Gastroesophageal sphincter (tissue), 4 donors: ENCODE measurements around the gene AEBP1. TPM values are rescaled to one million over a fixed set of nuclear protein-coding genes. Genes with fewer than 3 reads are reported as not detected.

Experiments
- ATAC-seq: fragments of 150-250 bp; one replicate; pipeline ENCODE4 v1.9.1; 2016; ENCODE audit warnings: mild to moderate bottlenecking, moderate library complexity
- H3K27ac ChIP-seq, 4 donors: fragments of 200-600 bp; sonication (generic) in 3 of 4; 1 replicate in 3 of 4; 2 replicates in 1 of 4; pipeline ENCODE4 v1.5.1; 2016 to 2019
- H3K27me3 ChIP-seq: fragments of 200-600 bp; sonication (generic); one replicate; pipeline ENCODE4 v1.5.1; 2019
- H3K36me3 ChIP-seq, 2 donors: fragments of 200-600 bp; sonication (generic); one replicate each; pipeline ENCODE4 v1.5.1; 2019; ENCODE audit warnings: control low read depth in 1 of 2
- H3K4me1 ChIP-seq, 3 donors: fragments of 200-600 bp; sonication (generic); 1 replicate in 2 of 3; 2 replicates in 1 of 3; pipeline ENCODE4 v1.5.1; 2016 to 2019; ENCODE audit warnings: control low read depth in 2 of 3
- H3K4me3 ChIP-seq, 2 donors: fragments of 200-600 bp; sonication (generic); one replicate each; pipeline ENCODE4 v1.5.1; 2019; ENCODE audit warnings: mild to moderate bottlenecking in 1 of 2, moderate library complexity in 1 of 2
- H3K9me3 ChIP-seq, 3 donors: fragments of 200-600 bp; sonication (generic); one replicate each; pipeline ENCODE4 v1.5.1; 2017 to 2019; ENCODE audit warnings: control low read depth in 2 of 3
- EP300 ChIP-seq: sonication (generic); formaldehyde crosslinking; IDR thresholded peaks from one replicate; pipeline ENCODE4 v1.6.1; 2017; ENCODE audit warnings: antibody characterized with exemption, mild to moderate bottlenecking
- POLR2A ChIP-seq, 2 donors: fragments of 450-650 bp; IDR thresholded peaks; one replicate each; pipeline ENCODE4 v1.6.1; 2017; ENCODE audit warnings: antibody characterized with exemption in 2 of 2, mild to moderate bottlenecking in 2 of 2, moderate library complexity in 1 of 2
- POLR2AphosphoS5 ChIP-seq: sonication (generic); formaldehyde crosslinking; IDR thresholded peaks from one replicate; pipeline ENCODE4 v1.6.1; 2017; ENCODE audit warnings: antibody characterized with exemption
- WGBS, 2 donors: methylation state at CpG; one replicate each; pipeline ENCODE4 v1.1.5; 2018; ENCODE audit warnings: low coverage in 1 of 2; 5-methylcytosine and 5-hydroxymethylcytosine counted together
- total RNA-seq, 4 donors: library from RNA; depleted of rRNA; stranded (reverse); fragments of >200 nt; gene quantifications; one replicate each; pipeline ENCODE4 v1.1.0, GENCODE V29; 2016
- TF ChIP-seq, protein P1 (sequence below), 4 experiments: fragments of 200-600 bp in 2 of 4; fragments of 450-650 bp in 2 of 4; sonication (generic) in 1 of 4; IDR thresholded peaks; one replicate each; pipeline ENCODE4 v1.5.1; 2017 to 2019; ENCODE audit warnings: antibody characterized with exemption in 4 of 4, mild to moderate bottlenecking in 2 of 4, moderate library complexity in 2 of 4

The AEBP1 gene
- total RNA-seq, 4 donors from 2014 or later = 101 to 248 (median 171) TPM

DNA sequence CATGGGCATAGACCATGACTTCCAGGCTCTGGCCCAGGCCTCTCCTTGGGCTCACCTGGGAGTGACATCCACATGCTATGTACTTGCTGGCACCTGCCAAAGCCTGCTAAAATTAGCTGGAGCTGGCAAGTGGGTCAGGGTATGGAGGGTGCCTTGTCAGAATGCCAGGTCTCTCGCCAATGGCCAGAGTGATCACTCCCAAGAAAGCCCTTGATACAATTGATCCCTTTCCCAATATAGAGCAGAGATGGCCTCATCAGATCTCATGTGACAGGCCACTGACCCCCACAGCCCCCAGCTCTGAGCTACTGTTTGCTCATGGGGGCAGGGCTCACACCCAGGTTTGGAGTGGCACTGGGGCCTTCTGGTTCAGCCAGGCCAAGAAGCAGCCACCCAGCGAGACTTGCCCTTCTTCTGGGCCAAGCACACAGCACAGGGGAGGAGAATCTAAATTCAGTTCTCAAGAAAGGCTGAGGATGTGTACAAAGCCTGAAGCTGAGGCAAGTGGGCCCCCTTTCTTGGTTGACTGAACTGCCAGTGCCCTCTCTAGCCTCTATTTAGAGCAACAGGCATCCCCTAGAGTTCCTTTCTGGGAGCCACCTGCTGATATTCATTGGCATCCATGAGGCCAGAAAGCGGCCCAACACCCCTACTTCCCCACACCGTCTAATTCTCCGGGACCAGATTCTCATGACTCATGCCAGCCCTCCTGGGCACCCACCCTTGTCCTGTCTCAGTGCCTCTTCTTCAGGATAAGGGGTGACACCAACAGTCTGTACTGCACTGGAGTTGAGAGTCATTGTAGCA lies 55.9 kb downstream of the AEBP1 start:
- no peak for ATAC-seq
- TF ChIP-seq EP300 (no peak), POLR2AphosphoS5 (no peak)
- TF ChIP-seq, protein P1, sequence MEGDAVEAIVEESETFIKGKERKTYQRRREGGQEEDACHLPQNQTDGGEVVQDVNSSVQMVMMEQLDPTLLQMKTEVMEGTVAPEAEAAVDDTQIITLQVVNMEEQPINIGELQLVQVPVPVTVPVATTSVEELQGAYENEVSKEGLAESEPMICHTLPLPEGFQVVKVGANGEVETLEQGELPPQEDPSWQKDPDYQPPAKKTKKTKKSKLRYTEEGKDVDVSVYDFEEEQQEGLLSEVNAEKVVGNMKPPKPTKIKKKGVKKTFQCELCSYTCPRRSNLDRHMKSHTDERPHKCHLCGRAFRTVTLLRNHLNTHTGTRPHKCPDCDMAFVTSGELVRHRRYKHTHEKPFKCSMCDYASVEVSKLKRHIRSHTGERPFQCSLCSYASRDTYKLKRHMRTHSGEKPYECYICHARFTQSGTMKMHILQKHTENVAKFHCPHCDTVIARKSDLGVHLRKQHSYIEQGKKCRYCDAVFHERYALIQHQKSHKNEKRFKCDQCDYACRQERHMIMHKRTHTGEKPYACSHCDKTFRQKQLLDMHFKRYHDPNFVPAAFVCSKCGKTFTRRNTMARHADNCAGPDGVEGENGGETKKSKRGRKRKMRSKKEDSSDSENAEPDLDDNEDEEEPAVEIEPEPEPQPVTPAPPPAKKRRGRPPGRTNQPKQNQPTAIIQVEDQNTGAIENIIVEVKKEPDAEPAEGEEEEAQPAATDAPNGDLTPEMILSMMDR (IDR thresholded peaks at IDR 0.05) = no peak
- Histone ChIP-seq H3K9me3 (no peaks in the 10 kb centered on the region), H3K4me1 (no peaks in the 10 kb centered on the region), H3K27me3 (no peaks in the 10 kb centered on the region), H3K36me3 (no peaks in the 10 kb centered on the region), H3K27ac (no peak overlapping the region), H3K4me3 (no peak overlapping the region)
- WGBS, 2 donors = 100% methylated on average over 1 of the region's 5 CpGs; no CpG with 5 or more reads in 1 of the 2 donors

DNA sequence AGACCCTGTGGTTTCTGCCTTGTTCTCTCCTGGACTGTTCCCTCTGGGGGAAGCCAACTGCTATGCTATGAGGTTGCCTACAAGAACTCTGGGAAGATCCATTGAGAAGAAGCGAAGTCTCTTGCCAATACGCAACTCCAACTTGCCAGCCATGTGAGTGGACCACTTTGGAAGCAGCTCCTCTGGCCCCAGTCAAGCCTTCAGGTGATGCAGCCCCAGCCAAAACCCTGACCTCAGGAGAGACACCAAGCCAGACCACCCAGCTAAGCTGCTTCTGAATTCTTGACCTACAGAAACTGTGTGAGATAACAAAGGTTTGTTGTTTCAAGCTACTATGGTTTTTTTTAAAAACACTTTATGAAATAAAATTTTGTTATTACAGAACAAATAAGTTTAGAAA lies 57.2 kb downstream of the AEBP1 start:
- TF ChIP-seq EP300 = no peak
- TF ChIP-seq, protein P1 (IDR thresholded peaks at IDR 0.05) = no peak
- TF ChIP-seq POLR2AphosphoS5 = no peak
- TF ChIP-seq POLR2A (IDR thresholded peaks at IDR 0.05) = no peak
- Histone ChIP-seq H3K9me3 (no peaks in the 10 kb centered on the region), H3K4me1 (no peaks in the 10 kb centered on the region), H3K27me3 (no peaks in the 10 kb centered on the region), H3K36me3 (no peaks in the 10 kb centered on the region), H3K27ac (no peak overlapping the region), H3K4me3 (no peak overlapping the region)
- ATAC-seq = no peak
- 80 to 100% methylated on average over 1 to 2 of the region's 2 CpGs for WGBS, 2 donors

DNA sequence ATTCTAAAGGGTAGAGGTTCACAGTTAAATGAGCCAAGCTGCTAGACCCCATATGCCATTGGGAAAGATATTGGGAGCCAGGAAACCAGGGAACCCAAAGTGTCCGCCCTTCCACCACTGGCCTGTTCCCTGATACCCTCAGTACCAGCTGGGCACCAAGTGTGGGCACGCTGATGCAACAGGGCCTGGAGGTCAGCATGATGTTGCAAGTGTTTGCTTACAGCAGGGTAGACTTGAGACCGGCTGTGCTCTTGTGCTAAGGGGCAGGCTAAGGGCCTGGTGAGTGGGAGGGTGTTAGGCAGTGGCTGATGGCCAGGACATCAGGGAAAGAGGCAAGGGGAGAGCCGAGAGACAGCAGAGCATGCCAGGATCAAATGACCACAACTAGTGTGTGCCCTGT lies 58.0 kb downstream of the AEBP1 start:
- TF ChIP-seq, protein P1 (IDR thresholded peaks at IDR 0.05) = no peak
- TF ChIP-seq POLR2A (IDR thresholded peaks at IDR 0.05) (no peak), POLR2AphosphoS5 (no peak), EP300 (no peak)
- Histone ChIP-seq H3K9me3 (no peaks in the 10 kb centered on the region), H3K4me1 (no peaks in the 10 kb centered on the region), H3K4me3 (no peak overlapping the region), H3K27ac (no peak overlapping the region), H3K27me3 (no peaks in the 10 kb centered on the region), H3K36me3 (no peaks in the 10 kb centered on the region)
- ATAC-seq = no peak
- WGBS, 2 donors = 60% methylated on average over 2 of the region's 4 CpGs; no CpG with 5 or more reads in 1 of the 2 donors

DNA sequence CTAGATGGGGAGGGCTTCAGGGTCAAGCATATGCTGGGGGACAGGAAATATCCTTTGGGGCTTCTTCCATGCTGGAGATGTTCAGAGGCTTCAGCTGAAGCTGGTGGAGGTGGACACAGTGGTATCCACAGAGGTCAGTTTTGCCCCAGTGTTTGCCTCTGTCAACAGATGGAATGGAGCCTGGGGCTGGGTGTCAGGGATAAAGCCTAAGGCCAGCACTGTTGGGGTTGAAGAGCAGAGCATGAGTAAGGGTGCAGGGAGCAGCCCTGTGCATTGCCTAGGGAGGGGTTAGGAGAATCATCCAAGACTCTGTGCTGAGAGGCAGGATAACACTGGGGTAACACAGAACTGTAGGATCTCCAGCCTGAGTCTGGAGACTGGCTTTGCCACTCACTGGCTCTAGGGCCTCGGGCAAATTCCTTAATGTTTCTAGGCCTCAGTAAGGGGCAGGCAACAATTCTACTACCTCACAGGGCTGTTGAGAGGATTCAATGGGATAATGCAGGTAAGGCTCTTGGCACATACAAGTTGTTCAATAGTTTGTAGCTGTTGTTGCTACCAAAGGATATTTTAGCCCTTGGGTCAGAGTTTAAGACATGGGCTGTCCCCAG lies 58.7 kb downstream of the AEBP1 start:
- no peak overlapping the region for H3K4me3 ChIP-seq
- H3K4me1 ChIP-seq = no peaks in the 10 kb centered on the region
- no peaks in the 10 kb centered on the region for H3K9me3 ChIP-seq
- no peak overlapping the region for H3K27ac ChIP-seq
- no peaks in the 10 kb centered on the region for H3K36me3 ChIP-seq
- no peak for ATAC-seq
- WGBS, 2 donors = no CpG with 5 or more reads among the region's 1 CpG
- TF ChIP-seq POLR2AphosphoS5 (no peak), POLR2A (IDR thresholded peaks at IDR 0.05) (no peak), EP300 (no peak)
- TF ChIP-seq, protein P1 (IDR thresholded peaks at IDR 0.05) = no peak
- no peaks in the 10 kb centered on the region for H3K27me3 ChIP-seq

DNA sequence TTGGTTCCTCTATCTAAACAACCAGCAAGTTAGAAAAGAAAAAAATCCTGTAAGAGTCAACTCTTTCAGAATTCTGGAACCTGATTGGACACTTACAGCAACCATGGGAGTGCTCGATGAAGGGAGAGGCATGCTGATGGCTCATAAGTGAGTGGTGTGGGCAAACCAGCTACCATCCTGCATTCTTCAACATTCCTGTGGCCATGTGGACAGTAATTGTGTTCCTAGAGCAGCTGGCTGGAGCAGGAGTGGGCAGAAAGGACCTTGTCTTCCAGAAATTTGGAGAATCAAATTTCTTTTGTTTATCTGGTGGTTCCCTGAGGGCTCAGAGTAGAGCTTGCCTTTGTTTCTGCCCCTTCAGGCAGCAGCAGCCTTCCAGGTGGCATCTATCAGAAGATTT lies 59.4 kb downstream of the AEBP1 start:
- H3K9me3 ChIP-seq = no peaks in the 10 kb centered on the region
- no peak overlapping the region for H3K27ac ChIP-seq
- no peaks in the 10 kb centered on the region for H3K27me3 ChIP-seq
- no peak for ATAC-seq
- 13% methylated on average over 1 of the region's 1 CpG; no CpG with 5 or more reads in 1 of the 2 donors for WGBS, 2 donors
- no peaks in the 10 kb centered on the region for H3K36me3 ChIP-seq
- no peak overlapping the region for H3K4me3 ChIP-seq
- no peaks in the 10 kb centered on the region for H3K4me1 ChIP-seq
- TF ChIP-seq, protein P1 (IDR thresholded peaks at IDR 0.05) = no peak
- TF ChIP-seq EP300 = no peak
- TF ChIP-seq POLR2AphosphoS5 = no peak
- no peak for TF ChIP-seq POLR2A (IDR thresholded peaks at IDR 0.05)
